K562 (cell line): Measurements from ENCODE around the gene SELPLG. TPM values are rescaled to one million over a fixed set of nuclear protein-coding genes. Genes with fewer than 3 reads are reported as not detected.
A peak's percentile ranks its signal among the peaks of the same experiment; 100 is the strongest.

ENCODE experiments used
- AFF4 ChIP-seq: sonication (generic); formaldehyde crosslinking; IDR thresholded peaks from 2 replicates; pipeline ENCODE4 v1.8.0; 2023; ENCODE audit warnings: mild to moderate bottlenecking, missing genetic modification reagents
- ESRRA ChIP-seq: fragments of 450-650 bp; IDR thresholded peaks from 2 replicates; pipeline ENCODE4 v1.6.1; 2014; ENCODE audit warnings: low read depth, mild to moderate bottlenecking, moderate library complexity, borderline replicate concordance
- FOXA1 ChIP-seq: fragments of 450-650 bp; IDR thresholded peaks from 2 replicates; pipeline ENCODE4 v1.6.1; 2016; ENCODE audit warnings: mild to moderate bottlenecking, borderline replicate concordance
- HMG20B ChIP-seq: fragments of 250-450 bp; sonication (Bioruptor Pico); IDR thresholded peaks from 2 replicates; pipeline ENCODE4 v1.5.0; 2021; ENCODE audit warnings: mild to moderate bottlenecking
- HMGN3 ChIP-seq: IDR thresholded peaks from 2 replicates; pipeline ENCODE4 v1.6.1; 2011; ENCODE audit warnings: borderline replicate concordance, low read depth, mild to moderate bottlenecking, mixed read lengths, low read length; ENCODE audit not compliant: insufficient read length; ENCODE audit errors: extremely low read depth
- MNT ChIP-seq, 2 experiments: fragments of 450-650 bp; conservative IDR thresholded peaks; 2 replicates each; pipeline ENCODE4 v1.6.1; 2017; ENCODE audit warnings: mild to moderate bottlenecking in 2 of 2, moderate library complexity in 2 of 2
- MTF1 ChIP-seq: fragments of 250-450 bp; sonication (Bioruptor Pico); IDR thresholded peaks from 2 replicates; pipeline ENCODE4 v1.9.0; 2021; ENCODE audit warnings: moderate library complexity, mild to moderate bottlenecking, inconsistent platforms, borderline replicate concordance
- PBX2 ChIP-seq, 2 experiments: IDR thresholded peaks in 1 of 2; conservative IDR thresholded peaks in 1 of 2; 2 replicates each; pipeline ENCODE4 v1.6.1; 2016; ENCODE audit warnings: low read depth in 2 of 2, mild to moderate bottlenecking in 1 of 2, missing compliant biosample characterization in 1 of 2, missing genetic modification characterization in 1 of 2, moderate library complexity in 1 of 2
- RCOR1 ChIP-seq, 2 experiments: IDR thresholded peaks; 2 replicates each; pipeline ENCODE4 v1.6.1; 2012; ENCODE audit warnings: low read depth in 2 of 2, low read length in 2 of 2, borderline replicate concordance in 1 of 2, improper control_type of control experiment in 1 of 2
- SREBF1 ChIP-seq: fragments of 150-350 bp; IDR thresholded peaks from 2 replicates; pipeline ENCODE4 v1.6.1; 2014; ENCODE audit warnings: antibody characterized with exemption, low read depth, low read length, borderline replicate concordance
- TCF3 ChIP-seq: sonication (generic); formaldehyde crosslinking; IDR thresholded peaks from 2 replicates; pipeline ENCODE4 v1.4.0; 2020; ENCODE audit warnings: mild to moderate bottlenecking, missing genetic modification reagents
- THAP7 ChIP-seq: fragments of 250-450 bp; sonication (Bioruptor Pico); IDR thresholded peaks from 2 replicates; pipeline ENCODE4 v1.5.0; 2021
- ZBTB7A ChIP-seq: IDR thresholded peaks from 2 replicates; pipeline ENCODE4 v1.6.1; 2011; ENCODE audit warnings: low read depth, mild to moderate bottlenecking, low read length, moderate library complexity, borderline replicate concordance; ENCODE audit not compliant: control insufficient read depth
- ZNF551 ChIP-seq: fragments of 250-450 bp; sonication (Bioruptor Pico); IDR thresholded peaks from 2 replicates; pipeline ENCODE4 v1.5.0; 2021; ENCODE audit warnings: mild to moderate bottlenecking, moderate library complexity
- ZNF655 ChIP-seq: fragments of 250-450 bp; sonication (Bioruptor Pico); IDR thresholded peaks from 2 replicates; pipeline ENCODE4 v1.5.0; 2021
- polyA plus RNA-seq, 8 experiments: library from polyadenylated mRNA; depleted of rRNA in 4 of 8; stranded (reverse) in 5 of 8; unstranded in 3 of 8; fragments of >200 nt; fragmentation: Nextera tagmentation in 2 of 8; fragmentation: Illumina TruSeq in 1 of 8; extraction: Ambion mirVana in 2 of 8; extraction: Trizol in 1 of 8; gene quantifications; 2 replicates each; pipeline versions ENCODE4 v1.2.1 to v1.2.3, GENCODE V29; 2011 to 2014; ENCODE audit warnings: inconsistent platforms in 1 of 8, missing spikeins in 1 of 8
- total RNA-seq, 7 experiments: library from RNA; depleted of rRNA in 6 of 7; stranded (reverse); fragments of >200 nt in 6 of 7; fragmentation: Illumina TruSeq in 2 of 7; extraction: Trizol in 2 of 7; gene quantifications; 2 replicates each; pipeline versions ENCODE4 v1.2.1 to v1.2.3, GENCODE V29; 2011 to 2021; ENCODE audit warnings: low replicate concordance in 1 of 7

The SELPLG gene
- total and polyA plus RNA-seq, 9 of the 15 experiments (the other 6 are each of a cell fraction or from before 2014, with no cell fraction given): 0.22 to 10.2 (median 1.7) TPM

- TF ChIP-seq HMGN3 (no peak), THAP7 (CRISPR knock-in tag) (no peak), HMG20B (CRISPR knock-in tag) (no peak), AFF4 (CRISPR knock-in tag) (0 out of 2 replicates have a peak, but pooled peaks have one; percentile 80), ESRRA (no peak; the same call in 1 of the 2 replicates), FOXA1 (no peak), PBX2 (CRISPR knock-in tag; IDR thresholded peaks at IDR 0.05; ENCODE audit: low read depth) (no peak), PBX2 (tag; conservative IDR thresholded peaks at IDR 0.05; ENCODE audit: low read depth) (no peak), MTF1 (CRISPR knock-in tag) (no peak), RCOR1 (IDR thresholded peaks at IDR 0.05; ENCODE audit: borderline replicate concordance in 1 of 2, low read depth in 2 of 2, low read length in 2 of 2) (peak in 1 of 2 experiments; percentile 57; a peak in 2 of 4 replicates), TCF3 (CRISPR knock-in tag) (no peak; the same call in 1 of the 2 replicates), ZBTB7A (no peak), ZNF655 (no peak), MNT (conservative IDR thresholded peaks at IDR 0.05) (no peak), SREBF1 (no peak), ZNF551 (CRISPR knock-in tag) (no peak)
Measured at GRCh38 chr12:108630481-108631207, 3.0 kb downstream of the SELPLG start (continued).
